Stimulated activated CD4-positive, alpha-beta T cell treated with anti-CD3 and anti-CD28 coated beads, Interleukin-12 subunit alpha, Interleukin-12 subunit beta, amount 100 ng/mL, for 24 hours (primary cell): ENCODE data around the gene FOXP4.
A peak's percentile ranks its signal among the peaks of the same experiment; 100 is the strongest.

Experiments used
- DNase-seq, 2 experiments: peaks; one replicate each; pipeline ENCODE4 v3.0.0-alpha.2; 2020; ENCODE audit warnings: low read depth in 2 of 2

Gene FOXP4

DNA sequence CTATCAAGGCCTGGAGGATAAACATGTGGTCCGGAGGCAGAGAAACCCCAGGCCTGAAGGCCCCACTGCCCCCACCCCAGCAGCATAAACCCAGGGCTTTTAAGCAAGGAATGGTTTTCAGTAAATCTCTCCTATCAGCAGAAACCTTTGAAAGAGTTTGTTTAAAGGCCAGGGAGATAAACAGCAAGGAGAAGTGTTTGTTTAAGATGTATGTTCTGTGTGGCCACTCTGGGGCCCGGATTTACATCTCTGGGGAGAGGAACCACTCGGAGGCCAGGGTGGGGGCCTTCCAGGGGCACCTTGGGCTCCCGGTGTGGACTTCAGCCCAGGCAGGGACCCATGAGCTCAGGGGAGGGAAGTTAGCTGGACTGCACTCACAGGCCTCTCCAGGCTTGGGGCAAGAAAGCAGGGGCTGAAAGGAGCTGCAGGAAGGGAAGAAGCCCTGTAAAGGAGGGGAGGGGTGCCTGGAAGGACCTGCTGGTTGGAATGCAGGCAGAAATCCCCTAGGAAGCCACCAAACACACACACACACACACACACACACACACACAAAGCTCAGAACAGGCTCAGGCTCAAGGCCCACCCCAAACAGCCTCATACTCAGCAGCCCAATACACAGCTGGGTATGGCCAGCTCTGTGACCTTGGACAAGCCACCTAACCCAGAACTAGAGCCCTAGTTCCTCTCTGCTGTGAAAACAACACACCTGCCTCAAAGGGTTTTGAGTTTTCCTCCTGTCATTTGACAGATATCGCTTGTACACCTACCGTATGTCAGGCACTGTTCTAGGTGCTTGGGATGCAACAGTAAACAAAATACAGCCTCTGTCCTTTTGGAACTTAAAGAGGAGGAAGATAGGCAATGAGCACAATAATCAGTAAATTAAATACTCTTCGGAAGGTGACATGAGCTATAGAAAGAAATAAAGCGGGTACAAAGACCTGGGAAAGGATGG, 26.2 kb upstream of the FOXP4 start:
- DNase-seq, result no peak

- no peak for DNase-seq
Observed at GRCh38 chr6:41522780-41523548, 23.2 kb upstream of the FOXP4 start.

GRCh38 chr6:41523915-41524633, 22.1 kb upstream of the FOXP4 start:
- no peak for DNase-seq

- no peak for DNase-seq
Observed at GRCh38 chr6:41524634-41525011, 21.6 kb upstream of the FOXP4 start.

GRCh38 chr6:41527721-41528408, 18.3 kb upstream of the FOXP4 start:
- DNase-seq, result no peak

- DNase-seq, result no peak
Observed at GRCh38 chr6:41528409-41528963, 17.7 kb upstream of the FOXP4 start.

DNA sequence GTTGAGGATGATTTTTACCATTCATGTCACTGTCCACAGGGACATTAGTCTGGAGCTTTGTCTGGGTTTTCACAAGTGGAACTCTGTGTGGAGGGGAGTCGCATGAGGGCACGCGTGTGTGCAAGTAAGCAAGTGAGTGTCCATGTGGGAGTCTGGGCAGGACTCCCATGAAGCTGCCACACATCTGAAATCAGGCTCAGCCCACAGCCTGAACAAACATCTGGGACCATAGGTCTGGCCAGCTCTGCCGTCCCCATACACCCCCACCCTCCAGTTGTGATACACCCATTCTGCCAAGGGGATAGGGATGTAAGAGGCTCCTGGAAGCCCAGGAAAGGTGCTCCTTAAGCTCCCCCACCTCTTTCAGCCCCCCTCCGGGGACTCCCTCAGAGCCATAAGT, 17.1 kb upstream of the FOXP4 start:
- no peak for DNase-seq

- DNase-seq, result no peak
Observed at GRCh38 chr6:41529970-41530369, 16.2 kb upstream of the FOXP4 start.

- no peak for DNase-seq
Observed at GRCh38 chr6:41530476-41530875, 15.7 kb upstream of the FOXP4 start.

GRCh38 chr6:41531016-41531415, 15.2 kb upstream of the FOXP4 start:
- DNase-seq, result no peak

GRCh38 chr6:41531591-41532582, 14.3 kb upstream of the FOXP4 start:
- peak; percentile 60 to 65 for DNase-seq

- DNase-seq, result no peak
Observed at GRCh38 chr6:41535766-41536165, 10.4 kb upstream of the FOXP4 start.

- no peak for DNase-seq
Observed at GRCh38 chr6:41536795-41537758, 9.1 kb upstream of the FOXP4 start.

DNA sequence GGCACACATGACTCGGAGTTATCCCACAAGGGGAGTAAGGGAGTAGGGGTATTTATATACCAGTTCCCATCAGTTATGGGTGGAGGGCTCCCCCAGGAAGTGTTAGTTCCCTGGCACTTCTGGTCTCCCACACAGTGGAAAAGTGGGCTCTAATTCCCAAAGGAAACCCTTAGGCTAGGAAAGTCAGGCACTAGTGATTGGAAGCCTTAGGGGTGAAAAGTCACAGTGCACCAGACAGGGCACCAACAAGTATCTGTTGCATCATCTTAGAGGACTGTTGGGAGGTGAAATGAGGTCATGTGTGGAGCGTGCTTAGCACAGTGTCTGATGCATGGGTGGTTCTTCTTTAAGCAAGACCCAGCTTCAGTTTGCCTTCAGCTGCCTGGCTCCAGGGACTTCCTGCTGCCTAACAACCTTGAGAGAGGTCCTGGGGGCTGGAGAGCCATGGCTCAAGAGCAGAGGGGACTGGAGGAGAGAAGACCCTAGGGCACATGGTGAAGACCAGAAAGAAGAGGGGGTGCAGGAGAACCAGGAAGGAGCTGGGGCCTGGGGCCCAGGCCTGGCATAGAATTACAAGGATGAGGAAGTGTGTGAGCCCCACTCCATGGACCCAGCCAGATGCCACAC, 7.5 kb upstream of the FOXP4 start:
- no peak for DNase-seq

GRCh38 chr6:41539204-41539603, 7.0 kb upstream of the FOXP4 start:
- DNase-seq, result no peak

GRCh38 chr6:41541364-41541763, 4.8 kb upstream of the FOXP4 start:
- DNase-seq, result no peak

GRCh38 chr6:41543087-41543486, 3.1 kb upstream of the FOXP4 start:
- DNase-seq, result no peak

DNA sequence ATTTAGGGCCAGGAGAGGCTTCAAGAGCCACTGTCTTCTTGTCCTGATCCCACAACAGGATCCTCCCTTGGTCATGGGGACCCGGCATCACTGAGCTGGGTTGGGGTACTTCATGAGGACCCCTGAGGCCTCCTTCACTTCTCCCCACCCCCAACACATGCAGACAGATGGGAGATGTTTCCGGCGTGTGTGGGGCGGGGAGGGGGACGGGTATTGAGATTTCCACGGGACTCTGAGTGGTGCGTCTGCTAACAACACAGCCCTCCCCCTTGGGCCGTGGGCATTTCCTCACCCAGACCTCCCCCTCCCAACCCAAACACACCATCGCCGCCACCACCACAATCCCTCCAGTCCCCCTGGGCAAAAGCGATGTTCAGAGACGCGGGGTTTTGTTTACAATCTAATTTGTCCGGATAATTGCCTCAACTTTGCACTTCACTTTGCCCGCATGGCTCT, 906 bp upstream of the FOXP4 start:
- DNase-seq, result no peak
